ENCODE data around the gene DCST1. TPM values are rescaled to one million over a fixed set of nuclear protein-coding genes. Genes with fewer than 3 reads are reported as not detected.

The DCST1 gene
- total and polyA plus RNA-seq, 2 experiments from 2014 or later, result 0.27 TPM; not detected in 1

DNA sequence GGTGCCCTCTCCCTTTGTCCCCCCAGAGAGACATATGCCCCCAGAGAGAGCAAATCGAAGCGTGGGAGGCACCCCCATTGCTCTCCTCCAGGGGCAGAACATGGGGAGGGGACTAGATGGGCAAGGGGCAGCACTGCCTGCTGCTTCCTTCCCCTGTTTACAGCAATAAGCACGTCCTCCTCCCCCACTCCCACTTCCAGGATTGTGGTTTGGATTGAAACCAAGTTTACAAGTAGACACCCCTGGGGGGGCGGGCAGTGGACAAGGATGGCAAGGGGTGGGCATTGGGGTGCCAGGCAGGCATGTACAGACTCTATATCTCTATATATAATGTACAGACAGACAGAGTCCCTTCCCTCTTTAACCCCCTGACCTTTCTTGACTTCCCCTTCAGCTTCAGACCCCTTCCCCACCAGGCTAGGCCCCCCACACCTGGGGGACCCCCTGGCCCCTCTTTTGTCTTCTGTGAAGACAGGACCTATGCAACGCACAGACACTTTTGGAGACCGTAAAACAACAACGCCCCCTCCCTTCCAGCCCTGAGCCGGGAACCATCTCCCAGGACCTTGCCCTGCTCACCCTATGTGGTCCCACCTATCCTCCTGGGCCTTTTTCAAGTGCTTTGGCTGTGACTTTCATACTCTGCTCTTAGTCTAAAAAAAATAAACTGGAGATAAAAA, 53.4 kb downstream of the DCST1 start:
- TF ChIP-seq CTCF (IDR thresholded peaks at IDR 0.05; ENCODE audit: low read depth, low read length), result peak; percentile 18
- DNase-seq (ENCODE audit: low read depth in 1 of 2, low spot score in 1 of 2), result peak in 1 of 2 donors; percentile 28
- Histone ChIP-seq H3K27ac (no peak overlapping the region), H3K27me3 (peaks cover 17% of the 10 kb centered on the region), H3K4me3 (no peak overlapping the region), H3K9me3 (ENCODE audit: low read depth) (no peaks in the 10 kb centered on the region), H3K36me3 (no peaks in the 10 kb centered on the region), H3K4me1 (ENCODE audit: low read depth) (peaks cover 10% of the 10 kb centered on the region)

GRCh38 chr1:155091071-155092051, 57.7 kb downstream of the DCST1 start:
- H3K4me1 ChIP-seq (ENCODE audit: low read depth), result peaks cover 24% of the 10 kb centered on the region
- peak; percentile 81 to 85 for DNase-seq (ENCODE audit: low read depth in 1 of 2, low spot score in 1 of 2)
- no peak overlapping the region for H3K4me3 ChIP-seq
- peak; percentile 96 for TF ChIP-seq CTCF (IDR thresholded peaks at IDR 0.05; ENCODE audit: low read depth, low read length)
- no peaks in the 10 kb centered on the region for H3K9me3 ChIP-seq (ENCODE audit: low read depth)
- no peaks in the 10 kb centered on the region for H3K36me3 ChIP-seq
- no peaks in the 10 kb centered on the region for H3K27me3 ChIP-seq
- no peak overlapping the region for H3K27ac ChIP-seq

DNA sequence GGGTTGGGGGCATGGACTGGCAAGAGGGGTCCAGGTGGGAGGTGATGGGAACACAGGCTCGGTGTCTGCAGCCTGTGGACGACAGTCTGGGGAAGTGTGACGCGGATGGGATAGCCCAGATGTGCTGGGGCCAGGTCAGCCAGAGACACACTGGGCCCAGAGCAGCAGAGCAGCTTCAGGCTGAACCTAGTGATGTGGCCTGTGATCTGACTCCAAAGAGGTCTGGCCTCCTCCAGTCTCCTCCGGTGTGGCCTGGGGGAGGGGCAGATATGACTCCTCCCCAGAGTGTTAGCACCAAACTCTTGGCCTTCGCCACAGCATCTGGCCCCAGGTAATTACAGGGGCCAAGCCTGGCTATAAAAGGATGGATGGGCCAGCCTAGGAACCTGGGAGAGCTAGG, 58.5 kb downstream of the DCST1 start:
- Histone ChIP-seq H3K27me3 (no peaks in the 10 kb centered on the region), H3K4me1 (ENCODE audit: low read depth) (peaks cover 21% of the 10 kb centered on the region), H3K9me3 (ENCODE audit: low read depth) (no peaks in the 10 kb centered on the region), H3K4me3 (no peak overlapping the region), H3K27ac (no peak overlapping the region), H3K36me3 (no peaks in the 10 kb centered on the region)
- no peak for DNase-seq (ENCODE audit: low read depth in 1 of 2, low spot score in 1 of 2)
- no peak for TF ChIP-seq CTCF (IDR thresholded peaks at IDR 0.05; ENCODE audit: low read depth, low read length)

GRCh38 chr1:155092641-155093040, 59.0 kb downstream of the DCST1 start:
- no peak for TF ChIP-seq CTCF (IDR thresholded peaks at IDR 0.05; ENCODE audit: low read depth, low read length)
- Histone ChIP-seq H3K9me3 (ENCODE audit: low read depth) (no peaks in the 10 kb centered on the region), H3K36me3 (no peaks in the 10 kb centered on the region), H3K4me1 (ENCODE audit: low read depth) (peaks cover 16% of the 10 kb centered on the region), H3K27me3 (no peaks in the 10 kb centered on the region), H3K4me3 (no peak overlapping the region), H3K27ac (no peak overlapping the region)
- DNase-seq (ENCODE audit: low read depth in 1 of 2, low spot score in 1 of 2), result no peak

DNA sequence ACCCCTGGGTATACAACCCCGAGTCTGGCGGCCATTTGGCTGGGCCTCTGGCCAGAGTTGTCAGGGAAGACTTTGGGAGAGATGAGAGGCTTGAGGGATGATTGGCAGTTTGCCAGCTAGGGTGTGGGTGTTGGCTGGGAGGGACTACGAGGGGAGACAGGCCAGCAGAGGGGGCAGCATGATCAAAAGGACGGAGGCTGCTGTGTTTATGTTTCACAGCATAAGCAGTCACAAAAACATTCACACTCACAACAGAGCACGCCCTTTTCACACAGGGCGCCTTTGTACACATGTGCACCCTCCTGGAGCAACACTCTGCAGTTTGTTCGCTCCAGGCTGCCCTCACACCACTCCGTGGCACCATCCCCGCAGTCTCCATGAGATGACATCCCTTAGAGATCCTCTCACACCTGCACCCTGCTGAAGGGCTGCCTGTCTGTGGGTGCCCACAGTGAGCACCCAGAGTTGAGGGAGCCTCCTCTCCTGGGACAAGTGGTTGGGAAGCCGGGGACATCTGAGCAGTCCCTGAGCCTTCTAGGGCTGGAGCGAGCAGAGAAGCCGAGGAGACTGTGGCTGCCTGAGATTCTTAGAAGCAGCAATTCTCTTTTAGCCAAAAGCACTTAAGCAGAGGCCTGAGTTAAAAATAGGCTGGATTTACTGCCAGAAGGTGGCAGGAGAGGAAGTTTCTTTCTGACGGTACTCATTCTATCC, 60.4 kb downstream of the DCST1 start:
- peak; percentile 54 for TF ChIP-seq CTCF (IDR thresholded peaks at IDR 0.05; ENCODE audit: low read depth, low read length)
- H3K4me1 ChIP-seq (ENCODE audit: low read depth), result peaks cover 14% of the 10 kb centered on the region
- no peaks in the 10 kb centered on the region for H3K27me3 ChIP-seq
- peak overlapping the region; percentile 84 for H3K27ac ChIP-seq
- no peak overlapping the region for H3K4me3 ChIP-seq
- H3K36me3 ChIP-seq, result no peaks in the 10 kb centered on the region
- no peaks in the 10 kb centered on the region for H3K9me3 ChIP-seq (ENCODE audit: low read depth)
- peak; percentile 74 to 82 for DNase-seq (ENCODE audit: low read depth in 1 of 2, low spot score in 1 of 2)
